ENCODE results near the gene NUP62.
"Not testable (repeated sequence)": the region's sequence is repeated elsewhere in the genome, so short reads cannot be mapped to it uniquely, and the experiment has no call there.

NUP62 gene

DNA sequence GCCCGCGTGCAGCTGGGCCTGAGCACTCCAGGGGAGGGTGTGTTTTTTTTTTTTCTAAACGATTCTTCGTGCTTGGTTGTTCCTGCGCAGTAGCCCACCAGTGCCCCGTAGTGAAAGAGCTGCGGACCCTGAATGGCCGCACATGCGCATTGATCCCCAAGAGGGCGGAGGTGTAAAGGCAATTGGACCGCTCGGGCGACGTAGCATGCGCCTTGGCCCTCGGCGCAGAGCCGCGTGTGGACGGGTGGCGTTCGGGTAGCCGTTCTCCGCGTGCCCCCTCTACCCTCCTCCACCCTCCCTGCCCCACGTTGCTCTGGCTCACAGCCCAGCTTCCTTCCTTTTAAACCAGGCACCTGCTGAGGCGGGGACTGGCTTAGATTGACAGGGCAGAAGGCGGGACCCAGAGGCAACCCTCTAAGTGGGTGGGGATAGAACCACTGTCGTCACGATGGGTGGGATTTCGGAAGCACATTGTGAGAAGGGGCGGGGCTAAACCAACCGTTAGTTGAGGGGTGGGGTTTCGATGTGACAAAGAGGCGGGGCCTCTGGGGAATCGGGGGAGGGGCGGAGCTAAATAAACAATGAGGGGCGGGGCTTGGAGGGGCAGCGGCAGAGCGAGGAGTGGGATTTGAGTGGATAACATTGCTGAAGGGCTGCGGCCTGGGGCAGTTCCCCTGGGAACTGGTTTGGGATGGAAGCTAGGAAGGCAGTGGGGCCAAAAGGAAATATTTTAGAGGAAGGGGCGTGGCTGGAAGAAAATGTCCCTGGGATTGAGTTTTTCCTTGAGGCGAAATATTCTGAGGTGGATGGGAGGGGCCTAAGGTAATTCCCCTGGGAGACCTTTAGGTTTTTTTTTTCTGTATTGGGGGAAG, 543 bp upstream of the NUP62 start:
- peak overlapping the region; percentile 97 for H3K4me3 ChIP-seq (ENCODE audit: low read length)
- peak; percentile 97 for DNase-seq (ENCODE audit: low read depth, low spot score)

DNA sequence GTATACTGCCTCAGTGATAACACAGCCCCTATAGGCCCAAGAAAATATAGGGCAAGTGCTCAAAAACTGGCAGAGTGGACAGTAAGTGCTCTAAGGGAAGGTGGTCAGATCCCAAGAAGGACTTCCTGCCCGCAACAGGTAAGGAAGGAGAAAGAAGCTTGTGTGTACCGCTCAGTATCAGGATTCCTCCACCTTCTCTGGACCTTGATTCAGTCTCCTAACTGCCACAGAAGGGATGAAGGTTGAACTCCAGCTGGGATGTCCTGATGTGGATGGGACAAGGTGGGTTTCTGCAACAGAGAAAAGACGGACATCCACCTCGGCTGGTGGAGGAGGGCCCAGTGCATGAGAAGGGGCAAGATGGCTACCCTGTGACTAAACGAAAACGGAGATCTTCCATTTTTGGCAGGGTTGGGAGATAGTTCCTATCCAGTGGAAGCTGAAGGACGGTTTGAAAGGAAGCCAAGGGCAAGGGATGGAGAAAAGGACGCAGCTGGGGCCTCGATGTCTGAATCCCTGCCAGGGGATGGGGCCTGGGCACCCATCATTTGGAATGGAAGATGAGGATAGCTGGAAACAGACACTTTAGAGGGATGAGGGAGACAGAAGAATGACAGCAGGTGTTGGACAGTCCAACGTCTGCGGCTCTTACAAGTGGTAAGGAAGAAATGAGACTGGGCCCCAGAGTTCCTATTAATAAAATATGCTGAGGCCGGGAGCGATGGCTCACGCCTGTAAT, 1.6 kb downstream of the NUP62 start:
- H3K4me3 ChIP-seq (ENCODE audit: low read length) = peak overlapping the region; percentile 97
- DNase-seq (ENCODE audit: low read depth, low spot score) = no peak

DNA sequence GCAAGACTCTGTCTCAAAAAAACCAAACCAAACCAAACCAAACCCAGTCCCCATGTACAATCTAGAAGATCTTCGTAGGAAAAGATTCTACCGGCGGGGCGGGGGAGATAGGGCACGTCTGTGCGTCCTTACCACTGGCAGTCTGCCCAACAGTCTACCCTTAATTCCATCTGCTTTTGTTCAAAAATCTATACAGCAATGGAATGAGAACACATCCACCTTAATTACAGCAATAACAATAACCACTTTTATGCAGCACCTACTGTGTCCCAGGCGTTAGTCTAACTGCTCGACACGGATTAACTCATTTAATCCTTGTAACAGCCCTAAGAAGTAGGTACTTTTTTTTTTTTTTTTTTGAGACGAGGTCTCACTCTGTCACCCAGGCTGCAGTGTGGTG, 2.8 kb downstream of the NUP62 start:
- no peak overlapping the region for H3K4me3 ChIP-seq (ENCODE audit: low read length)
- no peak for DNase-seq (ENCODE audit: low read depth, low spot score)

- DNase-seq (ENCODE audit: low read depth, low spot score) = no peak
Observed at GRCh38 chr19:49925486-49925885, 3.8 kb downstream of the NUP62 start.

DNA sequence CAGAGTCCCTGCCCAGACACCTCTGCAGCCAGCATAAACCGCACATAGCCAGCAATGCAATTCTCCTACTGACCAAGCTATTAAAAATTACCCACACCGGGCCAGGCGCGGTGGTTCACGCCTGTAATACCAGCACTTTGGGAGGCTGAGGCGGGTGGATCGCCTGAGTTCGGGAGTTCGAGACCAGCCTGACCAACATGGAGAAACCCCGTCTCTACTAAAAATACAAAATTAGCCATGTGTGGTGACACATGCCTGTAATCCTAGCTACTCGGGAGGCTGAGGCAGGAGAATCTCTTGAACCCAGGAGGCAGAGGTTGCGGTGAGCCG, 4.5 kb downstream of the NUP62 start:
- not testable (repeated sequence) for DNase-seq (ENCODE audit: low read depth, low spot score); H3K4me3 ChIP-seq (ENCODE audit: low read length)

More at GRCh38 chr19:49925486-49925885, 3.8 kb downstream of the NUP62 start:
- H3K4me3 ChIP-seq (ENCODE audit: low read length) = no peak overlapping the region

DNA sequence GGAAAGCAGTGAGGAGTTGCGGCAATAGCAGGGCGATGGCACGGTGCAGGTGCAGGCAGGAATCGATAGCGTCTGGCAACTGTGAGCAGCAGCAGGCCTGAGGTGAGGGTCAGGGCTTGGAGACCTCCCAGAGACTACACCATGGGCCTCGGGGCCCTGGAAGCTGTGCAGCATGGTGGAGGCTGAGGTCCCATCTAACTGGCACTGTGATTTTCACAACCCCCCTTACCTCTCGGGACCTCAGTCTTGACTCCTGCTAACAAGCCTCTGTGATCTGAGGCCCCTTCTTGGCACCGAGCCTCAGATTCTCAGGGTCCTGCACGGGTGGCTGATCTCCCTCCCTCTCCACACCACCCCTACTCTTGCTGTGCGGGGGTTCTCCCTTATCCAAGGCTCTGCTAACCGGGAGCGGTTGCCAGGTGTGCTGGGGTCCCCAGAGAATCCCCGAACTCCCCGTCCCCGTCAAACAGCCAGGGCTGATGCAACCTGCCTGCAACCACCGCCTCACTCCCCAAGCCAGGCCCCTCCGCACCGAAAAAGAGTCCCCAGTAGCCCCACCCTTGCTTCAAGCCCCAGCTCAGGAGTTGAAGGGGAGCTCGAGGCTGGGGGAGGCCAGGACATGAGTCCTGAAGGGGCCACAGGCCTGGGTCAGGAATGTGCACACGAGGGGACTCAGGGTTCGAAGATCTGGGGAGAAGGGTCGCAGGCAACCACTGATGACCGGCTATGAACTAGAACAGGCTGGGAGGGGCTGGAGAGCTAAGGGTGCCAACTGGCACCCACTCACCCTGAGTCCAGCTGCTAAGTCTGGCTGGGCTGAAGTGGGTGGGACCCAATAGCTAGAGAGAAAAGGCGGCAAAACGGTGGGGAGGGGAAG, 5.1 kb downstream of the NUP62 start:
- H3K4me3 ChIP-seq (ENCODE audit: low read length) = no peak overlapping the region
- no peak for DNase-seq (ENCODE audit: low read depth, low spot score)

DNA sequence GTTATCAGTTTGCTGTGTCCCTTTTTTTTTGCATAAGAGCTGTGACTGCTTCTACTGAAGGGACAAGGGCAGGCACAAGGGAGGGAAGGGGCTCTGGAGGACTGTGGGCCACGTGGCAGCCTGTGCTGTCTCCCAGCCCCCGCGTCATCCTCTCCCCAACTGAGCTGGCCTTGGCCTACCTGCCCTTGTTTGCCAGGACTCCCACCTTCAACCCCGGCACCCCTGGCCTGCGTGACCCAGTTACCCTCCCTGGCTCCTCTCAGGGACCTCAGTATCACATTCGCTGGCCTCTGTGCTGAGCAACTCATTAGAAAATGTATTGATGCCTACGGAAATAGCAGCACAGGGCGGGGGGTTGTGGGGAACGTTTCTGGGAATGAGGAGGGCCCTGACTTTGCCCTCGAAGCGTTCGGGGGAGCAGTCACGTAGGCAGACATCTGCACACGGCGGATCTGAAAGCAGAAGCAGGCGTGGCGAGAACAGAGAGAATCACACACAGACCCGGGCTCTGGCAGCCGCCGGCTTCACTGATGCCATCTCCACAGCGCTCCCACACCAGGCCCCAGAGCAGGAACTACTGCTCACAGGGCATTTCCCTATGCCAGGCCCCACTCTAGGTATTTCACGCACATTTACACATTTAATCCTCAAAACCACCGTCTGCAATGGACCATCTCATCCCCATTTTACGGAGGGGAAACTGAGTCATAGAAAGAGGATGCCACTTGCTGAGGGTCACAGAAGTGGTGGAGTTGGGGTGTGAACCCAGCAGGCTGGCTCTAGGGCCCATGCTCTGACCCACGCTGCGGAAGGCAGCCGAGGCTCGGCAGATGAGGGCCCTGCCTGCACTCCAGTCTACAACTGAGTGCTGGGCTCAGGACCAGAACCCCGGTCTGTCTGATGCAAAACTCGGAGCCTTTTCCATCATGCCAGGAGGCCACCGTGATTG, 6.0 kb downstream of the NUP62 start:
- no peak for DNase-seq (ENCODE audit: low read depth, low spot score)
- no peak overlapping the region for H3K4me3 ChIP-seq (ENCODE audit: low read length)

DNA sequence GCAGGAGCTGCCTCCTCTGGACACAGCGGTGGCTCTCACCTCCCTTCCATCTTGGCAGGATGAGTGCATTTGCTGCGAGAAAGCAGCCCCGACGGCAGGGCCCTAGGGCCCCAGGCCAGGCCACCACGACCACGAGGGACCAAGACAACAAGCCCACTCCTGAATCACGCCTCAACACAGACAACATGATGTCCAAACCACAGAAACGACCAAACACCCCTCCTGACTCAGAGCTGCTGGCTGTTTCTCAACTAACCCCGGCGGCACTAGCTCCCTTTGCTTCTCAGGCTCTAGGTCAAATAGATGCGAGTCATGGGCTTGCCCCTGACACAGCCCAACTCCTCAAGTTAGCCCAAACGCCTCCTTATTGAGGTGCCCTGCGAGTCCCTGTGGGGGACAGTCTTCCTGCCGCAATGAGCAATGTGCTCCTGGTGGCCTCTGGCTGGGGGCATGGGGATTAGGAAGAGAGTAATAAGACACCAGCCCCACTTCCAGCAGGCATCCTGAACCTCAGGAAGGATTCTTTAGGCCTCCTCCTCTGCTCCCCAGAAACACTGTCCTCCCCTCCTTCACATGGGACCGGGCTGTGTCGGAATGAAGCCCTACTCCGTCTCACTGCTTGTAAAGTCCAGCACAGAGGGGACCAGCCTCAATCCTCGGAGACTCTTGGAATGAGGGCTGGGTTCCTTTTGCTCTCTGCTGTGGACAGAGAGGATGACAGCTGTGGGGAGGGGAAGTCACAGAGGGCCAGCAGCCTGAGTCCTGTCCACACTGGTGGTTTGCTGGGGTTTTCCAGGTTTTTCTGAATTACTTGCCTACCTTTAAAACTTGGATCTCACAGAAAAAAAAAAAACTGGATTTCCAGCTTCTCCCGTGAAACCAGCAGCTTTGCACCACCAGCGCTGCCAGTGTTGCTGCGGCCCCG, 7.2 kb downstream of the NUP62 start:
- DNase-seq (ENCODE audit: low read depth, low spot score) = no peak
- H3K4me3 ChIP-seq (ENCODE audit: low read length) = no peak overlapping the region

DNA sequence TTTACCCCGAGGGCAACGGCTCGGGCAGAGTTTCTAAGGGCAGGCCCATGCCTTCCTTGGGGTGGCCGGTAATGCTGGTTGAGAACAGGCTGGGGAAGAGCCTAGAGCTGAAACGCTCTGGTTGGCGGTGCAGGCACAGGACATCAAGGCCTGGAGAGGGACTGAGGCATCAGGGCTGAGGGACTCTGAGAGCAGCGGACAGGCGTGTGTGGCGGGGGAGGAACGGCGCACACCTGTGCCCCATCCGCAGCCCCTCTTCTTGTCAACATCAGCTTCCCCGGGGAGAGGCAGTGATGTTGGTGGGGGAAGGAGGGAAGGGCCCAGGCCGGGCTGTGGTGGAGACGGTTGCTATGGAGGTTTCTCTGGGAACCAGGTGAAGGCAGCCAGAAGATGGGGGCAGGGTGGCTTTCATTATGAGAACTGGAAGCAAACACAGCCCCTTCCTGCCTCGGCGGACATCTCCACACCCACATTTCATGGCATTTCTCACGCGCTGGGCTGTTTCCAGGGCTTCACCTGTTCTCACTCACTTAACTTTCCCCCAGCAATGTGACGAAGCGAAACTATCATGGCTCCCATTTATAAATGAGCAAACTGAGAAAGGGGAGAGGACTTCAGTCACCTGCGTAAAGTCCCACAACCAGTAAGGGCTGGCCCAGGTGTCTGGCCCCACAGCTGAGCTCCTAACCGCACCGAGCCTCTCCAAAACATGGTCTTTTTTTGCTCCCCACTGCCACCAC, 8.5 kb downstream of the NUP62 start:
- no peak overlapping the region for H3K4me3 ChIP-seq (ENCODE audit: low read length)
- DNase-seq (ENCODE audit: low read depth, low spot score) = no peak

DNA sequence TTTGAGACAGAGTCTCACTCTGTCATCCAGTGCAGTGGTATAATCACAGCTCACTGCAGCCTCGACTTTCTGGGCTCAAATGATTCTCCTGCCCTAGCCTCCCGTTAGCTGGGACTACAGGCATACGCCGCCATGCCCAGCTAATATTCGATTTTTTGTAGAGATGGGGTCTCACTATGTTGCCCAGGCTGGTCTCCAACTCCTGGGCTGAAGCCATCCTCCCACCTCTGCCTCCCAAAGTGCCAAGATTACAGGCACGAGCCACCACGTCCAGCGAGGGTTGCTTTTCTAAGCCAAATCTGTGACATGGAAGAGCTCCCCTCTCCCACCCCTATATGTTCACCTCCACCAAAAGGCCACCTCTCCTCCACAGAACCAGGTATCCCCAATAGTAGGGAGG, 11.2 kb downstream of the NUP62 start:
- no peak overlapping the region for H3K4me3 ChIP-seq (ENCODE audit: low read length)
- no peak for DNase-seq (ENCODE audit: low read depth, low spot score)

DNA sequence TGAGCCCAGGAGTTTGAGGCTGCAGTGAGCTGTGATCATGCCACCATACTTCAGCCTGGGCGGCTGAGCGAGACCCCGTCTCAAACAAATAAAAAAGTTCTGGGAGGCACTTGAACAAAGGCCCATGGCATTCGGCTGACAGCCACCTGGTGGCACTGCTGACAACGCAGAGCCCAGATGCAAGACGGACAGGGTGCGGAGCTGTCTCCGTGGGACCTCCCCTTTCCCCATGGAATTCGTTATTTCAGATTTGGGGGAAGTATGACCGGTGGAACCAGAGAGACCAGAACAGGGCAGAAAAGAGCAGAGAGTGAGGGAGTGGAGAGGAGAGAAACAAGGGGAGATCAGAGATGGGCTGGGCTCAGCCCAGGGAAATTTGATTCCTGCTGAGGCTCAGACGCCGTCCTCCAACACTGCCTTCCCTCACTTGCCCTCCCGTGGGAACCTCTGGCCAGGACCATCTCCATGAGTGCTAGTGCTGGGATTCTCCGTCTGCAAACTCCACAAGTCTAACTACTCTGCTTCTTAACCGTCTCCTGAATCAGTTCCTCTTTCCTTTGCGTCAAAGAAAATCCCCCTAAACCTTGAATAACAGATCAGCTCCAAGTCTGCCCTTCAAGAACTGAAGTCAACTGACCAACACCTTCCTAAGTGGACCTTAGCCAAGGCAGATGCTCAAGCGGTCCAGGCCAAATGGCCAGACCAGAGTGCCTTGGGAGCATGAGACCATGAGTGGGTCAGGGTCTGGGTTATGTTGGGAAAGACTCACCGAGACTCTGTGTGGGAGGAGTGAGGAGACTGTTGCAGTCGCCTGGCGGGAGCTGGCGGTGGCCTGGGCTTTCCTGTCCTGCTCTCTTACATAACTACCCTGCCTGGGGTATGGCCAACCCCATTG, 12.2 kb downstream of the NUP62 start:
- H3K4me3 ChIP-seq (ENCODE audit: low read length) = no peak overlapping the region
- DNase-seq (ENCODE audit: low read depth, low spot score) = no peak

DNA sequence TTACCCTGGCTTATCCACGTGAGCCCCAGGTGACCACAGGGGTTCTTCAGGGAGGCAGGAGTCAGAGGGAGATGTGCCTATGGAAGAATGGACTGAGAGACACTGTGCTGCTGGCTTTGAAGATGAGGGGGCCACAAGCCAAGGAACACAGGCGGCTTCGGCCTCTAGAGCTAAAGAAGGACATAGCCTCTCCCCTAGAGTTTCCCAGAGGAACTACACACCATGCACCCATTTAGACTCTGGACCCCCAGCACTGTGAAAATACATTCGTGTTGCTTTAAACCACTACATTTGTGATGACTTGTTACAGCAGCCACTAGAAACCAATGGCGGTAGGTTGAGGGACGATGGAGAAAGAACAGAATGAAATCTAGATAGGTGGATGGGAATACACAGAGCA, 14.0 kb downstream of the NUP62 start:
- DNase-seq (ENCODE audit: low read depth, low spot score) = no peak
- no peak overlapping the region for H3K4me3 ChIP-seq (ENCODE audit: low read length)

DNA sequence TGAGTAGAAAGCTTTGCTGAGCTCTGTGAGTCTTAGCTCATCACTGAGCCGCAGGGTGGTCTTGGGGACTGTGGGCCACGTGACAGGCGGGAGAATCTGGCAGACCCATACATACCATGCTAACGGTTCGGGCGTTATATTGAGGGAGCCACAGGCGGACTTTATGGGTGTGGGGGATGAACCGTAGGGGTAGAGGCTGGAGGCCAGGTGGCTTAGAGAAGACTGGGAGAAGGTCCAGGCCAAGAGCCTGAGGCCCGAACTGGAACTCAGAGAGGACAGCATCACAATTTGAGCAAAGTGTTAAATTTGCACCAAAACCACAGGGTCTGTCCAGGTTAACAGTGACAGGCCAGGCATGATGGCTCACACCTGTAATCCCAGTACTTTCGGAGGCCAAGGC, 15.6 kb downstream of the NUP62 start:
- DNase-seq (ENCODE audit: low read depth, low spot score) = no peak
- no peak overlapping the region for H3K4me3 ChIP-seq (ENCODE audit: low read length)

DNA sequence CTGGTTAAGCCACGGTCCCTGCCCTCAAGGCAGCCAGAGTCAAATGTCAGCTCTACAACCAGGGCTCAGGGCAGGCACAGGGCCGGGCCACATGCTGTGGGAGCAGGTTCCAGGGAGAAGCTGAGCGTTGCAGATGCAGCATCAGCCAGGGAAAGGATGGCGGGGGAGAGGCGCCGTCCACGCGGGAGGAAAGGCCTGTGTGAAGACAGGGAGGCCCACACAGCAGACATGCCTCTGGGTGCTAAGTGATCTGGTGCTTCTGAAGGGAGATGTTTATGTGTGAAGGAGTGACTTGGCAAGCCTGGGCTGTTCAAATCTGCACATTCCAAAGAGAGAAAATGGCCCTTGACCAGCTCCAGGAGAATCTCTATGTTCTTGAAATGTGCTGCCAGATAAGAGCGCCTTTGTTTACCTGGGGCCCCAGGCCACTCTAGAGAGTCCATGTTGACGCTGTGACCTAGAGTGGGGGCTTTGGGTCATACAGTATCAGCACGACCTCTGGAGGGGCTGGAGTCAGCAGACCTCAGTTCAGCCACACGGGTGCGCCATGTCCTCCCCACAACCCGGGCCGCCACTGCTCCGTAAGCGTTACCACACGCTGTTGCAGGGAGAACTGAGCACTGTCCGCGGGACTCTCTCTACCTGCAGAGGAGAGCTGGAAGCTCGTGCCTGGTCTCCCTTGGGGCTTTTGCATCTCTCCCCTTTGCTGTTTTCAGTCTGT, 16.2 kb downstream of the NUP62 start:
- no peak for DNase-seq (ENCODE audit: low read depth, low spot score)
- no peak overlapping the region for H3K4me3 ChIP-seq (ENCODE audit: low read length)

DNA sequence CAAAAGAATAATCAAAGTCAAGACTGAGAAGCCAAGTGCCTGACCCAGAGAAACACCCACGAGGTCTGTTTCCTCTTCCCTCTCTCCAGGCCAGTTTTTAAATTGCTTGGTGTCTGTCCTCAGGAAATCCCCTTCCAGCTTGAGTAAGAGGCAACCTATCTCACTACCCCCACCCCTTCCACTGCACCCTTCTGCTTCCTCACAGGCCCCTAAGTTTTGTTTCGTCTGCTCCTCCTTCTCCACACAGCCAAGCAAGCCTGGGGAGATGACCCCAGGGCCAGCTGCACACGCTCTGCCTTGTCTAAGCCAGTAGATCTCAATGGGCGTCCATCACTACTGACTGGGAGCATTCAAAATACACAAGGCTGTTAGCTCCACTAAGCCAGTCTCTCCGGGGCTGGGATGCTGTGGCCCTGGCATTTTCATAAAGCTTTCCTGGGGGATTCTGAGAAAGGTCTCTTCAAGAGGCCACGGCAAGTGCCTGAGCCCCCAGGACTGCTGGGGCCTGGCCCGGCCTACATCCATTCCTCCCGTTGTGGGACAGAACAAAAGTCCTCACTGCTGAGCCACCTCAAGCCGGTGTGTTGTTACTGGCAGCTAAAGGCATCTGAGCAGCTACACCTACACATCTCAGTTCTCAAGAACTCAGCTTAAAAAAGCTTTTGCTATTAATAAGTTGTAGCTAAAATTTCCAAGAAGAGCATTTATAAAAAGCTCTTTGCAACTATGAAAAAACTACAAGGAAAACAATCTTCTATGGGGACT, 17.7 kb downstream of the NUP62 start:
- no peak overlapping the region for H3K4me3 ChIP-seq (ENCODE audit: low read length)
- DNase-seq (ENCODE audit: low read depth, low spot score) = no peak

Measured in Jurkat, Clone E6-1 (cell line).